Measurements from ENCODE around the gene CCIN. TPM values are rescaled to one million over a fixed set of nuclear protein-coding genes. Genes with fewer than 3 reads are reported as not detected.
A peak's percentile ranks its signal among the peaks of the same experiment; 100 is the strongest.

The CCIN gene
- total and polyA plus RNA-seq, 2 of the 13 experiments (the other 11 are each of a cell fraction or from before 2014, with no cell fraction given), result not detected

DNA sequence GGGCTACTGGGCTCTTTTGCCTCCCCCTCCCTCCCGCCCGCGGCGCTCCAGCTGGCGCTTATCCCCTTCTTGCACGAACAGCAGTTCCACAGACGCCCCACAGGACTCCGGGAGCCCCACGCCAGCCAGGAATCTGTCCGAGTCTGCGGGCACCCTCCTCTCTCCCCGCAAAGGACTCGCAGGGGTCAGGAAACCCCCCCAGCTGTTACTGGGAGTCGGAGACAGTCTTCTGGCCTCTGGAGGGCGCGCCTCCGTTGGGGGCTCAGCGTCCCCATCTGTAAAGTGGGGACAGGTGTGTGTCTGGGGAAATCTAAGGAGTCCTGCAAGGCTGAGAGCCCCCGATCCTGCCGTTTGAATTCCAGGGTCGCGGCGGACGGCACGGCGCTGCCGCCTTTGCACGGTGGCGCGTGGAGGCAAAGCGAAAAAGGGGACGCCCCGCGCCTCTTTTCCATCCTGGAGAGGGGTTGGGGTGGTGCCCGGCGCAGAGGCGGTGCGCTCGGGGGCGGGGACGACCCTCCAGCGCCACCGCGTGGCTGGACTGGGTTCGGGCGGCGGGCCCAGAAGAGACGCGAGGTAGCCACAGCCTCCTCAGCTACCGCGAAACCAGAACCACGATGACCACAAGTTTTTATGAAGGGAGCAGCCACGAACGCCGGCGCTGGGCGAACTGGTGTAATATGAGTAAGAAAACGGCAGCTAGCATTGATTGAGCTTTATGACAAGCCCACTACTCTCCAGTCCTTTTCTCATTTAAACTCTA is 2.8 kb upstream of the CCIN start (continued):
- TF ChIP-seq, protein P1, sequence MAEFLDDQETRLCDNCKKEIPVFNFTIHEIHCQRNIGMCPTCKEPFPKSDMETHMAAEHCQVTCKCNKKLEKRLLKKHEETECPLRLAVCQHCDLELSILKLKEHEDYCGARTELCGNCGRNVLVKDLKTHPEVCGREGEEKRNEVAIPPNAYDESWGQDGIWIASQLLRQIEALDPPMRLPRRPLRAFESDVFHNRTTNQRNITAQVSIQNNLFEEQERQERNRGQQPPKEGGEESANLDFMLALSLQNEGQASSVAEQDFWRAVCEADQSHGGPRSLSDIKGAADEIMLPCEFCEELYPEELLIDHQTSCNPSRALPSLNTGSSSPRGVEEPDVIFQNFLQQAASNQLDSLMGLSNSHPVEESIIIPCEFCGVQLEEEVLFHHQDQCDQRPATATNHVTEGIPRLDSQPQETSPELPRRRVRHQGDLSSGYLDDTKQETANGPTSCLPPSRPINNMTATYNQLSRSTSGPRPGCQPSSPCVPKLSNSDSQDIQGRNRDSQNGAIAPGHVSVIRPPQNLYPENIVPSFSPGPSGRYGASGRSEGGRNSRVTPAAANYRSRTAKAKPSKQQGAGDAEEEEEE (CRISPR knock-in tag; IDR thresholded peaks at IDR 0.05; ENCODE audit: borderline replicate concordance), result no peak
- no peak for TF ChIP-seq ZNF292 (CRISPR knock-in tag; IDR thresholded peaks at IDR 0.05; ENCODE audit: borderline replicate concordance, low read depth)
- TF ChIP-seq ZNF607 (CRISPR knock-in tag; IDR thresholded peaks at IDR 0.05; ENCODE audit: borderline replicate concordance), result no peak
- TF ChIP-seq, protein P2, sequence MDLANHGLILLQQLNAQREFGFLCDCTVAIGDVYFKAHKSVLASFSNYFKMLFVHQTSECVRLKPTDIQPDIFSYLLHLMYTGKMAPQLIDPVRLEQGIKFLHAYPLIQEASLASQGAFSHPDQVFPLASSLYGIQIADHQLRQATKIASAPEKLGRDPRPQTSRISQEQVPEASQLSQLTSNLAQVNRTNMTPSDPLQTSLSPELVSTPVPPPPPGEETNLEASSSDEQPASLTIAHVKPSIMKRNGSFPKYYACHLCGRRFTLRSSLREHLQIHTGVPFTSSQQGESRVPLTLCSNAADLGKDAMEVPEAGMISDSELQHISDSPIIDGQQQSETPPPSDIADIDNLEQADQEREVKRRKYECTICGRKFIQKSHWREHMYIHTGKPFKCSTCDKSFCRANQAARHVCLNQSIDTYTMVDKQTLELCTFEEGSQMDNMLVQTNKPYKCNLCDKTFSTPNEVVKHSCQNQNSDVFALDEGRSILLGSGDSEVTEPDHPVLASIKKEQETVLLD (CRISPR knock-in tag; IDR thresholded peaks at IDR 0.05; ENCODE audit: low read depth), result no peak
- TF ChIP-seq, protein P3, sequence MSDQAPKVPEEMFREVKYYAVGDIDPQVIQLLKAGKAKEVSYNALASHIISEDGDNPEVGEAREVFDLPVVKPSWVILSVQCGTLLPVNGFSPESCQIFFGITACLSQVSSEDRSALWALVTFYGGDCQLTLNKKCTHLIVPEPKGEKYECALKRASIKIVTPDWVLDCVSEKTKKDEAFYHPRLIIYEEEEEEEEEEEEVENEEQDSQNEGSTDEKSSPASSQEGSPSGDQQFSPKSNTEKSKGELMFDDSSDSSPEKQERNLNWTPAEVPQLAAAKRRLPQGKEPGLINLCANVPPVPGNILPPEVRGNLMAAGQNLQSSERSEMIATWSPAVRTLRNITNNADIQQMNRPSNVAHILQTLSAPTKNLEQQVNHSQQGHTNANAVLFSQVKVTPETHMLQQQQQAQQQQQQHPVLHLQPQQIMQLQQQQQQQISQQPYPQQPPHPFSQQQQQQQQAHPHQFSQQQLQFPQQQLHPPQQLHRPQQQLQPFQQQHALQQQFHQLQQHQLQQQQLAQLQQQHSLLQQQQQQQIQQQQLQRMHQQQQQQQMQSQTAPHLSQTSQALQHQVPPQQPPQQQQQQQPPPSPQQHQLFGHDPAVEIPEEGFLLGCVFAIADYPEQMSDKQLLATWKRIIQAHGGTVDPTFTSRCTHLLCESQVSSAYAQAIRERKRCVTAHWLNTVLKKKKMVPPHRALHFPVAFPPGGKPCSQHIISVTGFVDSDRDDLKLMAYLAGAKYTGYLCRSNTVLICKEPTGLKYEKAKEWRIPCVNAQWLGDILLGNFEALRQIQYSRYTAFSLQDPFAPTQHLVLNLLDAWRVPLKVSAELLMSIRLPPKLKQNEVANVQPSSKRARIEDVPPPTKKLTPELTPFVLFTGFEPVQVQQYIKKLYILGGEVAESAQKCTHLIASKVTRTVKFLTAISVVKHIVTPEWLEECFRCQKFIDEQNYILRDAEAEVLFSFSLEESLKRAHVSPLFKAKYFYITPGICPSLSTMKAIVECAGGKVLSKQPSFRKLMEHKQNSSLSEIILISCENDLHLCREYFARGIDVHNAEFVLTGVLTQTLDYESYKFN (CRISPR knock-in tag; conservative IDR thresholded peaks at IDR 0.05), result no peak
- no peak for TF ChIP-seq JDP2 (CRISPR knock-in tag; IDR thresholded peaks at IDR 0.05; ENCODE audit: borderline replicate concordance)
- 0 out of 2 replicates have a peak, but pooled peaks have one; percentile 34 for TF ChIP-seq TSC22D2 (CRISPR knock-in tag; IDR thresholded peaks at IDR 0.05; ENCODE audit: borderline replicate concordance)
- no peak for TF ChIP-seq JUND (CRISPR knock-in tag; IDR thresholded peaks at IDR 0.05)
- TF ChIP-seq FOXK1 (CRISPR knock-in tag; IDR thresholded peaks at IDR 0.05; ENCODE audit: borderline replicate concordance, low read depth), result no peak
- TF ChIP-seq ZNF382 (CRISPR knock-in tag; IDR thresholded peaks at IDR 0.05; ENCODE audit: borderline replicate concordance), result no peak
- TF ChIP-seq, protein P4, sequence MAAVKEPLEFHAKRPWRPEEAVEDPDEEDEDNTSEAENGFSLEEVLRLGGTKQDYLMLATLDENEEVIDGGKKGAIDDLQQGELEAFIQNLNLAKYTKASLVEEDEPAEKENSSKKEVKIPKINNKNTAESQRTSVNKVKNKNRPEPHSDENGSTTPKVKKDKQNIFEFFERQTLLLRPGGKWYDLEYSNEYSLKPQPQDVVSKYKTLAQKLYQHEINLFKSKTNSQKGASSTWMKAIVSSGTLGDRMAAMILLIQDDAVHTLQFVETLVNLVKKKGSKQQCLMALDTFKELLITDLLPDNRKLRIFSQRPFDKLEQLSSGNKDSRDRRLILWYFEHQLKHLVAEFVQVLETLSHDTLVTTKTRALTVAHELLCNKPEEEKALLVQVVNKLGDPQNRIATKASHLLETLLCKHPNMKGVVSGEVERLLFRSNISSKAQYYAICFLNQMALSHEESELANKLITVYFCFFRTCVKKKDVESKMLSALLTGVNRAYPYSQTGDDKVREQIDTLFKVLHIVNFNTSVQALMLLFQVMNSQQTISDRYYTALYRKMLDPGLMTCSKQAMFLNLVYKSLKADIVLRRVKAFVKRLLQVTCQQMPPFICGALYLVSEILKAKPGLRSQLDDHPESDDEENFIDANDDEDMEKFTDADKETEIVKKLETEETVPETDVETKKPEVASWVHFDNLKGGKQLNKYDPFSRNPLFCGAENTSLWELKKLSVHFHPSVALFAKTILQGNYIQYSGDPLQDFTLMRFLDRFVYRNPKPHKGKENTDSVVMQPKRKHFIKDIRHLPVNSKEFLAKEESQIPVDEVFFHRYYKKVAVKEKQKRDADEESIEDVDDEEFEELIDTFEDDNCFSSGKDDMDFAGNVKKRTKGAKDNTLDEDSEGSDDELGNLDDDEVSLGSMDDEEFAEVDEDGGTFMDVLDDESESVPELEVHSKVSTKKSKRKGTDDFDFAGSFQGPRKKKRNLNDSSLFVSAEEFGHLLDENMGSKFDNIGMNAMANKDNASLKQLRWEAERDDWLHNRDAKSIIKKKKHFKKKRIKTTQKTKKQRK (IDR thresholded peaks at IDR 0.05; ENCODE audit: low read length), result no peak
- no peak for TF ChIP-seq MIER2 (CRISPR knock-in tag; IDR thresholded peaks at IDR 0.05)
- no peak for TF ChIP-seq ZNF7 (CRISPR knock-in tag; IDR thresholded peaks at IDR 0.05)
- TF ChIP-seq MED1 (CRISPR knock-in tag; IDR thresholded peaks at IDR 0.05), result no peak
- TF ChIP-seq, protein P5, sequence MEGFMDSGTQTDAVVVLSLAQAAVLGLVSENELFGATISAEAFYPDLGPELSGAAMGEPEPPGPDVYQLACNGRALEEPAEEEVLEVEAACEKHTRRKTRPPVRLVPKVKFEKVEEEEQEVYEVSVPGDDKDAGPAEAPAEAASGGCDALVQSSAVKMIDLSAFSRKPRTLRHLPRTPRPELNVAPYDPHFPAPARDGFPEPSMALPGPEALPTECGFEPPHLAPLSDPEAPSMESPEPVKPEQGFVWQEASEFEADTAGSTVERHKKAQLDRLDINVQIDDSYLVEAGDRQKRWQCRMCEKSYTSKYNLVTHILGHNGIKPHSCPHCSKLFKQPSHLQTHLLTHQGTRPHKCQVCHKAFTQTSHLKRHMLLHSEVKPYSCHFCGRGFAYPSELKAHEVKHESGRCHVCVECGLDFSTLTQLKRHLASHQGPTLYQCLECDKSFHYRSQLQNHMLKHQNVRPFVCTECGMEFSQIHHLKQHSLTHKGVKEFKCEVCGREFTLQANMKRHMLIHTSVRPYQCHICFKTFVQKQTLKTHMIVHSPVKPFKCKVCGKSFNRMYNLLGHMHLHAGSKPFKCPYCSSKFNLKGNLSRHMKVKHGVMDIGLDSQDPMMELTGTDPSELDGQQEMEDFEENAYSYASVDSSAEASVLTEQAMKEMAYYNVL (CRISPR knock-in tag; IDR thresholded peaks at IDR 0.05; ENCODE audit: borderline replicate concordance), result no peak

Data from HepG2 (cell line).